ENCODE data around the gene GNG2. TPM values are rescaled to one million over a fixed set of nuclear protein-coding genes. Genes with fewer than 3 reads are reported as not detected.

GNG2 gene
- total RNA-seq, 1 experiment from 2014 or later, result 0.23 TPM

- POLR2A ChIA-PET, result interaction anchor here (0.5 kb wide), 1 partner anchor 19 kb away, joined by 6 read pairs; no protein-coding TSS in a partner anchor
These were observed 41.5 kb upstream of the GNG2 start for GRCh38 chr14:51818748-51819380.

DNA sequence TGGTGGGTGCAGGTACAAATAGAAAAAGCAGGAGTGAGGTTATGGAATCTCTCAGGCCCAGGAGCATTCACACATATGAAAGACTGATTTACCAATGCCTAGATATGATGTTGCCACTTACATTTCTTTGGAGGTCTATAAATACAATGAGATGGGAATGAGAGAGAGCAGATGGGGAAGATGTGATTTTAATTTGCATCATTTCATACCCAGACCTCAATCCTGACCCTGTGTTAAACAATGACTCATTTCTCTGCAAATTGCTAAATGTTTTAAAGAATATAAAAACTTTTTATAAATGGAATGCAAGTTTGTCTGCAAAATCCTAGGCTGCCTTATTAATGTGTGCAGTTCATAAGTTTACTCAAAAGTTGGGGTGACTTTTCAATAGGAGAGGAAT, 38.6 kb upstream of the GNG2 start:
- DNase-seq (ENCODE audit: low read depth, low spot score), result no peak
- Histone ChIP-seq H3K9me3 (ENCODE audit: control insufficient read depth, insufficient read depth, low read depth, low read length) (no peaks in the 10 kb centered on the region), H3K27ac (ENCODE audit: low read length) (no peak overlapping the region), H3K4me1 (ENCODE audit: control insufficient read depth, insufficient read depth, low read length) (no peaks in the 10 kb centered on the region), H3K27me3 (ENCODE audit: control insufficient read depth, insufficient read depth, low read length) (no peaks in the 10 kb centered on the region; the same call in 1 of the 2 replicates), H3K4me3 (ENCODE audit: low read depth in 2 of 2, low read length in 2 of 2) (no peak overlapping the region), H3K36me3 (ENCODE audit: control insufficient read depth, insufficient read depth, low read length) (no peaks in the 10 kb centered on the region)
- no peak for ATAC-seq
- intact Hi-C loops (cut with micrococcal nuclease; ENCODE audit: unreplicated experiment), result no loop called here
- TF ChIP-seq REST (IDR thresholded peaks at IDR 0.05; ENCODE audit: insufficient read depth in 1 of 2, low read depth in 2 of 2, low read length in 1 of 2) (no peak), SIN3A (IDR thresholded peaks at IDR 0.05; ENCODE audit: borderline replicate concordance, insufficient read depth, low read depth, low read length) (no peak), TCF7L2 (IDR thresholded peaks at IDR 0.05; ENCODE audit: low read depth, low read length) (no peak), CTCF (IDR thresholded peaks at IDR 0.05) (no peak), POLR2AphosphoS5 (IDR thresholded peaks at IDR 0.05; ENCODE audit: low read depth, low read length) (no peak)
- ChIA-PET CTCF (no interaction called here), POLR2A (no interaction called here)
- in situ Hi-C loops (cut with HindIII; ENCODE audit: low pct_unique_long_range_greater_than_20kb, low sequenced_read_pairs), result no loop called here
- BruUV-seq (replicated peaks), result no TSS peak

More at GRCh38 chr14:51818748-51819380, 41.5 kb upstream of the GNG2 start:
- no peaks in the 10 kb centered on the region for H3K27me3 ChIP-seq (ENCODE audit: control insufficient read depth, insufficient read depth, low read length)
- no peak for TF ChIP-seq SIN3A (IDR thresholded peaks at IDR 0.05; ENCODE audit: borderline replicate concordance, insufficient read depth, low read depth, low read length)
- no peak for TF ChIP-seq POLR2AphosphoS5 (IDR thresholded peaks at IDR 0.05; ENCODE audit: low read depth, low read length)
- no peak for TF ChIP-seq TCF7L2 (IDR thresholded peaks at IDR 0.05; ENCODE audit: low read depth, low read length)
- TF ChIP-seq REST (IDR thresholded peaks at IDR 0.05; ENCODE audit: insufficient read depth in 1 of 2, low read depth in 2 of 2, low read length in 1 of 2), result no peak
- no peak for TF ChIP-seq CTCF (IDR thresholded peaks at IDR 0.05)
- H3K27ac ChIP-seq (ENCODE audit: low read length), result no peak overlapping the region
- no peaks in the 10 kb centered on the region for H3K36me3 ChIP-seq (ENCODE audit: control insufficient read depth, insufficient read depth, low read length)
- H3K4me3 ChIP-seq (ENCODE audit: low read depth in 2 of 2, low read length in 2 of 2), result no peak overlapping the region
- DNase-seq (ENCODE audit: low read depth, low spot score) (no peak), ATAC-seq (no peak)
- intact Hi-C loops (cut with micrococcal nuclease; ENCODE audit: unreplicated experiment), result loop anchor here (10.0 kb wide), 1 partner anchor 166 kb away; the partner anchor contains the start of gene RTRAF
- CTCF ChIA-PET, result no interaction called here
- BruUV-seq (replicated peaks), result no TSS peak
- no peaks in the 10 kb centered on the region for H3K9me3 ChIP-seq (ENCODE audit: control insufficient read depth, insufficient read depth, low read depth, low read length)
- H3K4me1 ChIP-seq (ENCODE audit: control insufficient read depth, insufficient read depth, low read length), result no peaks in the 10 kb centered on the region
- in situ Hi-C loops (cut with HindIII; ENCODE audit: low pct_unique_long_range_greater_than_20kb, low sequenced_read_pairs), result no loop called here

All from Panc1 (cell line).